ENCODE measurements around the gene EVC2. TPM values are rescaled to one million over a fixed set of nuclear protein-coding genes. Genes with fewer than 3 reads are reported as not detected.

Gene EVC2
- total and polyA plus RNA-seq, 10 of the 15 experiments (the other 5 are each of a cell fraction or from before 2014, with no cell fraction given), result 0.34 to 10.4 (median 5.6) TPM

DNA sequence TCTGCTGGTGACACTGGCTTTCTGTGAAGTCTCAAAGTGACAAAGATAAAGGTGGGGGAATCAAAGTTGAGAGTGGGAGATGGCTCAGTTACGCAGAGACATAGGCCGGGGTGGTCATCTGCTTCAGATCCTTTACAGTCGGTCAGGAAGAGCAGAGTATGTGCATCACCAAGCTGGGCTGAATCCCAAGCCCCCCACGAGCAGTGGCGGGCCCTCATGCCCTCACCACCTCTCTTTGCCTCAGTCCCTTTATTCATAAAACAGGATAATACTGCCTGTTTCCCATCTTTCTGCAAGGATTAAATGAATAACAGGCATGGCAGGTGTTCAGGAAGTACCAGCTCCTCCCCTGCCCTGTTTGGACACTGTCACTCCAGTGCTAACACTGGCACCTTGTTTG, 135.6 kb downstream of the EVC2 start (continued):
- no peak for TF ChIP-seq BACH1 (IDR thresholded peaks at IDR 0.05; ENCODE audit: borderline replicate concordance)
- TF ChIP-seq HCFC1 (IDR thresholded peaks at IDR 0.05; ENCODE audit: low read length), result no peak
- TF ChIP-seq, protein P1, sequence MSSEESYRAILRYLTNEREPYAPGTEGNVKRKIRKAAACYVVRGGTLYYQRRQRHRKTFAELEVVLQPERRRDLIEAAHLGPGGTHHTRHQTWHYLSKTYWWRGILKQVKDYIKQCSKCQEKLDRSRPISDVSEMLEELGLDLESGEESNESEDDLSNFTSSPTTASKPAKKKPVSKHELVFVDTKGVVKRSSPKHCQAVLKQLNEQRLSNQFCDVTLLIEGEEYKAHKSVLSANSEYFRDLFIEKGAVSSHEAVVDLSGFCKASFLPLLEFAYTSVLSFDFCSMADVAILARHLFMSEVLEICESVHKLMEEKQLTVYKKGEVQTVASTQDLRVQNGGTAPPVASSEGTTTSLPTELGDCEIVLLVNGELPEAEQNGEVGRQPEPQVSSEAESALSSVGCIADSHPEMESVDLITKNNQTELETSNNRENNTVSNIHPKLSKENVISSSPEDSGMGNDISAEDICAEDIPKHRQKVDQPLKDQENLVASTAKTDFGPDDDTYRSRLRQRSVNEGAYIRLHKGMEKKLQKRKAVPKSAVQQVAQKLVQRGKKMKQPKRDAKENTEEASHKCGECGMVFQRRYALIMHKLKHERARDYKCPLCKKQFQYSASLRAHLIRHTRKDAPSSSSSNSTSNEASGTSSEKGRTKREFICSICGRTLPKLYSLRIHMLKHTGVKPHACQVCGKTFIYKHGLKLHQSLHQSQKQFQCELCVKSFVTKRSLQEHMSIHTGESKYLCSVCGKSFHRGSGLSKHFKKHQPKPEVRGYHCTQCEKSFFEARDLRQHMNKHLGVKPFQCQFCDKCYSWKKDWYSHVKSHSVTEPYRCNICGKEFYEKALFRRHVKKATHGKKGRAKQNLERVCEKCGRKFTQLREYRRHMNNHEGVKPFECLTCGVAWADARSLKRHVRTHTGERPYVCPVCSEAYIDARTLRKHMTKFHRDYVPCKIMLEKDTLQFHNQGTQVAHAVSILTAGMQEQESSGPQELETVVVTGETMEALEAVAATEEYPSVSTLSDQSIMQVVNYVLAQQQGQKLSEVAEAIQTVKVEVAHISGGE (CRISPR knock-in tag; IDR thresholded peaks at IDR 0.05), result no peak
- TF ChIP-seq BRCA1 (IDR thresholded peaks at IDR 0.05; ENCODE audit: low read depth, low read length), result no peak
- TF ChIP-seq ZZZ3 (IDR thresholded peaks at IDR 0.05; ENCODE audit: control insufficient read depth, insufficient read length, low read depth), result no peak

DNA sequence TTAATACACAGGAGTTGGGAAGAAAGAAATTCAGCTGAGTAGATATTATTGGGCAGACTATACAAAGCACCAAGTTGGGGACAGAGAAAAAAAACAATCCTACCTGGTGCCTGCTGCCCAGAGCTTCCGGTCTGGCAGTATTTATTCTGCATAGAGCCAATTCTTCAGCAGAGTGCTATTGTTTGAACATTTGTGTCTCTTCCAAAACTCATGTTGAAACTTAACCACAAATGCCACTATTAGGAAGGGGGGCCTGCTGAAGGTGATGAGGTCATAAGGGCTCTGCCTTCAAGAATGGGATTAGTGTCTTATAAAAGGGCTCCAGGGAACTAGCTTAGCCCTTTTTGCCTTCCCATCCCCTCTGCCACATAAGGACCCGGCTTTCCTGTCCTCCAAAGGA, 136.2 kb downstream of the EVC2 start:
- RAD21 ChIA-PET (ENCODE audit: unreplicated experiment), result interaction anchor here (0.6 kb wide), 1 partner anchor 115 kb away, joined by 3 read pairs; no protein-coding TSS in a partner anchor
- H3K27ac ChIP-seq (ENCODE audit: control insufficient read depth, insufficient read depth), result no peak overlapping the region
- H3K36me3 ChIP-seq (ENCODE audit: control insufficient read depth in 2 of 2, insufficient read depth in 2 of 2, low read length in 1 of 2), result no peaks in the 10 kb centered on the region; a peak in 1 of 4 replicates
- POLR2A ChIA-PET, result no interaction called here
- DNase-seq (ENCODE audit: low read depth, low spot score) (no peak), ATAC-seq (no peak), FAIRE-seq (no peak)
- intact Hi-C loops (cut with micrococcal nuclease; ENCODE audit: unreplicated experiment) (no loop called here), in situ Hi-C loops (cut with MboI) (no loop called here)
- H3K27me3 ChIP-seq (replicated peaks in 1 of 2; ENCODE audit: control insufficient read depth in 2 of 2, insufficient read depth in 2 of 2, low read length in 1 of 2), result no peaks in the 10 kb centered on the region
- SMC1A ChIA-PET (ENCODE audit: uncharacterized antibody, unreplicated experiment), result no interaction called here
- H3K9me3 ChIP-seq (replicated peaks; ENCODE audit: control insufficient read depth, insufficient read depth, low read length), result no peaks in the 10 kb centered on the region
- H3K79me2 ChIP-seq (ENCODE audit: control insufficient read depth, insufficient read depth, low read length), result no peaks in the 10 kb centered on the region
- H2AFZ ChIP-seq (ENCODE audit: control insufficient read depth, low read depth, low read length), result no peak overlapping the region
- H3K4me2 ChIP-seq (ENCODE audit: control insufficient read depth, insufficient read depth), result no peak overlapping the region
- WGBS (ENCODE audit: insufficient coverage, insufficient replicate concordance, low lambda C conversion rate, missing lambda C conversion rate), result 0% methylated on average over 2 of the region's 2 CpGs
- peak; percentile 42; the same call in 1 of the 2 replicates for TF ChIP-seq RUNX3 (IDR thresholded peaks at IDR 0.05; ENCODE audit: low read length)
- no peak for TF ChIP-seq SPI1 (IDR thresholded peaks at IDR 0.05; ENCODE audit: borderline replicate concordance, insufficient read depth, low read depth, low read length)
- no peak for TF ChIP-seq BACH1 (IDR thresholded peaks at IDR 0.05; ENCODE audit: borderline replicate concordance)
- TF ChIP-seq ZNF207 (IDR thresholded peaks at IDR 0.05; ENCODE audit: borderline replicate concordance), result no peak
- H4K20me1 ChIP-seq (ENCODE audit: control insufficient read depth, insufficient read depth), result no peaks in the 10 kb centered on the region
- no peaks in the 10 kb centered on the region for H3K4me1 ChIP-seq (ENCODE audit: control insufficient read depth, insufficient read depth, low read length)
- no peak overlapping the region for H3K9ac ChIP-seq (ENCODE audit: control insufficient read depth, insufficient read depth, low read length)
- CTCF ChIA-PET, result interaction anchor here (0.8 kb wide), 1 partner anchor 40 kb away, joined by 3 read pairs; no protein-coding TSS in a partner anchor
- no TSS peak for BruUV-seq (replicated peaks)
- no peak overlapping the region for H3K4me3 ChIP-seq

Measured in GM12878 (cell line).